HepG2 (cell line): ENCODE data around the gene ABCG8. TPM values are rescaled to one million over a fixed set of nuclear protein-coding genes. Genes with fewer than 3 reads are reported as not detected.

Experiments
- BORCS8-MEF2B ChIP-seq: sonication (generic); formaldehyde crosslinking; IDR thresholded peaks from 2 replicates; pipeline ENCODE4 v1.8.0; 2022; ENCODE audit warnings: mild to moderate bottlenecking, missing genetic modification reagents
- CAMTA2 ChIP-seq: sonication (generic); formaldehyde crosslinking; IDR thresholded peaks from 2 replicates; pipeline ENCODE4 v1.4.0; 2020; ENCODE audit warnings: mild to moderate bottlenecking, missing genetic modification reagents, borderline replicate concordance
- FOXC1 ChIP-seq: sonication (generic); formaldehyde crosslinking; IDR thresholded peaks from 2 replicates; pipeline ENCODE4 v1.8.0; 2022; ENCODE audit warnings: mild to moderate bottlenecking, missing genetic modification reagents, borderline replicate concordance
- GABPB1 ChIP-seq: IDR thresholded peaks from 2 replicates; pipeline ENCODE4 v1.6.1; 2016; ENCODE audit warnings: mild to moderate bottlenecking, missing genetic modification reagents, moderate library complexity, missing compliant biosample characterization
- HCFC1 ChIP-seq: fragments of 150-350 bp; IDR thresholded peaks from 2 replicates; pipeline ENCODE4 v1.6.1; 2014; ENCODE audit warnings: low read depth, low read length
- HMG20A ChIP-seq: IDR thresholded peaks from 2 replicates; pipeline ENCODE4 v1.6.1; 2016; ENCODE audit warnings: borderline replicate concordance
- JUNB ChIP-seq: sonication (generic); formaldehyde crosslinking; IDR thresholded peaks from 2 replicates; pipeline ENCODE4 v1.8.0; 2022; ENCODE audit warnings: missing genetic modification reagents, mild to moderate bottlenecking, borderline replicate concordance
- ZNF335 ChIP-seq: sonication (generic); formaldehyde crosslinking; IDR thresholded peaks from 2 replicates; pipeline ENCODE4 v1.4.0; 2020; ENCODE audit warnings: missing genetic modification reagents
- ZNF589 ChIP-seq: sonication (generic); formaldehyde crosslinking; conservative IDR thresholded peaks from 2 replicates; pipeline ENCODE4 v1.8.0; 2022; ENCODE audit warnings: mild to moderate bottlenecking, moderate library complexity, missing genetic modification reagents
- ZNF616 ChIP-seq: sonication (generic); formaldehyde crosslinking; IDR thresholded peaks from 2 replicates; pipeline ENCODE4 v1.5.0; 2020; ENCODE audit warnings: low read depth, mild to moderate bottlenecking, missing genetic modification reagents
- ZNF768 ChIP-seq: sonication (generic); formaldehyde crosslinking; IDR thresholded peaks from 2 replicates; pipeline ENCODE4 v1.4.0; 2020; ENCODE audit warnings: missing genetic modification reagents
- polyA plus RNA-seq, 8 experiments: library from polyadenylated mRNA; depleted of rRNA in 3 of 8; stranded (reverse) in 7 of 8; unstranded in 1 of 8; fragments of >200 nt; fragmentation: Illumina TruSeq in 4 of 8; extraction: Trizol in 4 of 8; gene quantifications; 2 replicates each; pipeline versions ENCODE4 v1.2.1 to v1.2.3, GENCODE V29; 2011 to 2016; ENCODE audit warnings: low read depth in 4 of 8, missing spikeins in 1 of 8, mixed read lengths in 1 of 8; ENCODE audit not compliant: insufficient read depth in 1 of 8
- total RNA-seq, 5 experiments: library from RNA; depleted of rRNA; stranded (reverse); fragments of >200 nt; fragmentation: Illumina TruSeq; extraction: Trizol; gene quantifications; 2 replicates each; pipeline ENCODE4 v1.2.3, GENCODE V29; 2016; ENCODE audit warnings: low read depth in 1 of 5
- TF ChIP-seq, protein P1 (sequence below): sonication (generic); formaldehyde crosslinking; IDR thresholded peaks from 2 replicates; pipeline ENCODE4 v1.4.0; 2020; ENCODE audit warnings: low read depth, mild to moderate bottlenecking, missing genetic modification reagents
- TF ChIP-seq, protein P2 (sequence below): sonication (generic); formaldehyde crosslinking; IDR thresholded peaks from 2 replicates; pipeline ENCODE4 v1.4.0; 2020; ENCODE audit warnings: mild to moderate bottlenecking, missing genetic modification reagents
- TF ChIP-seq, protein P3 (sequence below): IDR thresholded peaks from 2 replicates; pipeline ENCODE4 v1.6.1; 2012; ENCODE audit warnings: inconsistent platforms
- TF ChIP-seq, protein P4 (sequence below): sonication (generic); formaldehyde crosslinking; IDR thresholded peaks from 2 replicates; pipeline ENCODE4 v1.4.0; 2020; ENCODE audit warnings: missing genetic modification reagents
- TF ChIP-seq, protein P5 (sequence below): sonication (generic); formaldehyde crosslinking; IDR thresholded peaks from 2 replicates; pipeline ENCODE4 v1.4.0; 2020; ENCODE audit warnings: missing genetic modification reagents
- TF ChIP-seq, protein P6 (sequence below): sonication (generic); formaldehyde crosslinking; IDR thresholded peaks from 2 replicates; pipeline ENCODE4 v1.8.0; 2022; ENCODE audit warnings: mild to moderate bottlenecking, missing genetic modification reagents, moderate library complexity

The ABCG8 gene
- total and polyA plus RNA-seq, 2 of the 13 experiments (the other 11 are each of a cell fraction or from before 2014, with no cell fraction given): 8.1 to 8.8 TPM

DNA sequence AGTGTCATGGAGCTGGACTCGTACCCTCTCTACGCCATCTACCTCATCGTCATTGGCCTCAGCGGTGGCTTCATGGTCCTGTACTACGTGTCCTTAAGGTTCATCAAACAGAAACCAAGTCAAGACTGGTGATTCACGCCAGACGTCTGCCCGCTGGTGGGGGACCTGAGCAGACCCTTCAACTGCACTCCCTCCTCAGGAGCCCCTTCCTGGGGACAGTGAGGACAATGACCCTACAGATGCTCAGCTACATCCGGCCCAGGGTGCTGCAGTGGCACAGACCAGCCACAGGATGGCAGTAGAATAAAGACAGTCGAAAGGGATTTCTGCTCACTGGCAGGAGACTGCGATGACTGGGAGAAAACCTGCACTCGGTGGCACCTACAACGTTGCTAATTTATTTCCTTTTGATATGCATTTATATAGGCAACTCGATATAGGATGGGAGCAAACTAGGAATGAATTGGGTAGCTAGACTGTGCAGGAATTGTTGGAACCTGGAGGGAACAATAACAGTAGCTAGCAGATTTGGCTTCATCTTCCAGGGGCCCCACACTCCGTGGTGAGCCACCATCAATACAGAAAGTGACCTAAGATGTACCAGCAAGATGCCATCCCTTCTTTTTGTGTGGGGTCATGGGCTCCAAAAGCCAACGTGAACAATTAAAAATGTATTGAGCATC lies 39.2 kb downstream of the ABCG8 start (continued):
- TF ChIP-seq, protein P1, sequence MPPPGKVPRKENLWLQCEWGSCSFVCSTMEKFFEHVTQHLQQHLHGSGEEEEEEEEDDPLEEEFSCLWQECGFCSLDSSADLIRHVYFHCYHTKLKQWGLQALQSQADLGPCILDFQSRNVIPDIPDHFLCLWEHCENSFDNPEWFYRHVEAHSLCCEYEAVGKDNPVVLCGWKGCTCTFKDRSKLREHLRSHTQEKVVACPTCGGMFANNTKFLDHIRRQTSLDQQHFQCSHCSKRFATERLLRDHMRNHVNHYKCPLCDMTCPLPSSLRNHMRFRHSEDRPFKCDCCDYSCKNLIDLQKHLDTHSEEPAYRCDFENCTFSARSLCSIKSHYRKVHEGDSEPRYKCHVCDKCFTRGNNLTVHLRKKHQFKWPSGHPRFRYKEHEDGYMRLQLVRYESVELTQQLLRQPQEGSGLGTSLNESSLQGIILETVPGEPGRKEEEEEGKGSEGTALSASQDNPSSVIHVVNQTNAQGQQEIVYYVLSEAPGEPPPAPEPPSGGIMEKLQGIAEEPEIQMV (CRISPR knock-in tag): peak; percentile 61; the same call in 1 of the 2 replicates
- TF ChIP-seq, protein P2, sequence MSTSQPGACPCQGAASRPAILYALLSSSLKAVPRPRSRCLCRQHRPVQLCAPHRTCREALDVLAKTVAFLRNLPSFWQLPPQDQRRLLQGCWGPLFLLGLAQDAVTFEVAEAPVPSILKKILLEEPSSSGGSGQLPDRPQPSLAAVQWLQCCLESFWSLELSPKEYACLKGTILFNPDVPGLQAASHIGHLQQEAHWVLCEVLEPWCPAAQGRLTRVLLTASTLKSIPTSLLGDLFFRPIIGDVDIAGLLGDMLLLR (CRISPR knock-in tag): no peak; the same call in 1 of the 2 replicates
- TF ChIP-seq ZNF589: no peak
- TF ChIP-seq JUNB: no peak
- TF ChIP-seq BORCS8-MEF2B (CRISPR knock-in tag): peak; percentile 75; the same call in 1 of the 2 replicates
- no peak for TF ChIP-seq ZNF616 (CRISPR knock-in tag)
- TF ChIP-seq HCFC1: no peak
- no peak; the same call in 1 of the 2 replicates for TF ChIP-seq FOXC1 (CRISPR knock-in tag)
- TF ChIP-seq ZNF768 (CRISPR knock-in tag): no peak
- TF ChIP-seq, protein P3, sequence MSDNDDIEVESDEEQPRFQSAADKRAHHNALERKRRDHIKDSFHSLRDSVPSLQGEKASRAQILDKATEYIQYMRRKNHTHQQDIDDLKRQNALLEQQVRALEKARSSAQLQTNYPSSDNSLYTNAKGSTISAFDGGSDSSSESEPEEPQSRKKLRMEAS: no peak; the same call in 1 of the 2 replicates
- TF ChIP-seq GABPB1: peak; percentile 61
- TF ChIP-seq, protein P4, sequence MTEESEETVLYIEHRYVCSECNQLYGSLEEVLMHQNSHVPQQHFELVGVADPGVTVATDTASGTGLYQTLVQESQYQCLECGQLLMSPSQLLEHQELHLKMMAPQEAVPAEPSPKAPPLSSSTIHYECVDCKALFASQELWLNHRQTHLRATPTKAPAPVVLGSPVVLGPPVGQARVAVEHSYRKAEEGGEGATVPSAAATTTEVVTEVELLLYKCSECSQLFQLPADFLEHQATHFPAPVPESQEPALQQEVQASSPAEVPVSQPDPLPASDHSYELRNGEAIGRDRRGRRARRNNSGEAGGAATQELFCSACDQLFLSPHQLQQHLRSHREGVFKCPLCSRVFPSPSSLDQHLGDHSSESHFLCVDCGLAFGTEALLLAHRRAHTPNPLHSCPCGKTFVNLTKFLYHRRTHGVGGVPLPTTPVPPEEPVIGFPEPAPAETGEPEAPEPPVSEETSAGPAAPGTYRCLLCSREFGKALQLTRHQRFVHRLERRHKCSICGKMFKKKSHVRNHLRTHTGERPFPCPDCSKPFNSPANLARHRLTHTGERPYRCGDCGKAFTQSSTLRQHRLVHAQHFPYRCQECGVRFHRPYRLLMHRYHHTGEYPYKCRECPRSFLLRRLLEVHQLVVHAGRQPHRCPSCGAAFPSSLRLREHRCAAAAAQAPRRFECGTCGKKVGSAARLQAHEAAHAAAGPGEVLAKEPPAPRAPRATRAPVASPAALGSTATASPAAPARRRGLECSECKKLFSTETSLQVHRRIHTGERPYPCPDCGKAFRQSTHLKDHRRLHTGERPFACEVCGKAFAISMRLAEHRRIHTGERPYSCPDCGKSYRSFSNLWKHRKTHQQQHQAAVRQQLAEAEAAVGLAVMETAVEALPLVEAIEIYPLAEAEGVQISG: peak; percentile 48; the same call in 1 of the 2 replicates
- TF ChIP-seq, protein P5, sequence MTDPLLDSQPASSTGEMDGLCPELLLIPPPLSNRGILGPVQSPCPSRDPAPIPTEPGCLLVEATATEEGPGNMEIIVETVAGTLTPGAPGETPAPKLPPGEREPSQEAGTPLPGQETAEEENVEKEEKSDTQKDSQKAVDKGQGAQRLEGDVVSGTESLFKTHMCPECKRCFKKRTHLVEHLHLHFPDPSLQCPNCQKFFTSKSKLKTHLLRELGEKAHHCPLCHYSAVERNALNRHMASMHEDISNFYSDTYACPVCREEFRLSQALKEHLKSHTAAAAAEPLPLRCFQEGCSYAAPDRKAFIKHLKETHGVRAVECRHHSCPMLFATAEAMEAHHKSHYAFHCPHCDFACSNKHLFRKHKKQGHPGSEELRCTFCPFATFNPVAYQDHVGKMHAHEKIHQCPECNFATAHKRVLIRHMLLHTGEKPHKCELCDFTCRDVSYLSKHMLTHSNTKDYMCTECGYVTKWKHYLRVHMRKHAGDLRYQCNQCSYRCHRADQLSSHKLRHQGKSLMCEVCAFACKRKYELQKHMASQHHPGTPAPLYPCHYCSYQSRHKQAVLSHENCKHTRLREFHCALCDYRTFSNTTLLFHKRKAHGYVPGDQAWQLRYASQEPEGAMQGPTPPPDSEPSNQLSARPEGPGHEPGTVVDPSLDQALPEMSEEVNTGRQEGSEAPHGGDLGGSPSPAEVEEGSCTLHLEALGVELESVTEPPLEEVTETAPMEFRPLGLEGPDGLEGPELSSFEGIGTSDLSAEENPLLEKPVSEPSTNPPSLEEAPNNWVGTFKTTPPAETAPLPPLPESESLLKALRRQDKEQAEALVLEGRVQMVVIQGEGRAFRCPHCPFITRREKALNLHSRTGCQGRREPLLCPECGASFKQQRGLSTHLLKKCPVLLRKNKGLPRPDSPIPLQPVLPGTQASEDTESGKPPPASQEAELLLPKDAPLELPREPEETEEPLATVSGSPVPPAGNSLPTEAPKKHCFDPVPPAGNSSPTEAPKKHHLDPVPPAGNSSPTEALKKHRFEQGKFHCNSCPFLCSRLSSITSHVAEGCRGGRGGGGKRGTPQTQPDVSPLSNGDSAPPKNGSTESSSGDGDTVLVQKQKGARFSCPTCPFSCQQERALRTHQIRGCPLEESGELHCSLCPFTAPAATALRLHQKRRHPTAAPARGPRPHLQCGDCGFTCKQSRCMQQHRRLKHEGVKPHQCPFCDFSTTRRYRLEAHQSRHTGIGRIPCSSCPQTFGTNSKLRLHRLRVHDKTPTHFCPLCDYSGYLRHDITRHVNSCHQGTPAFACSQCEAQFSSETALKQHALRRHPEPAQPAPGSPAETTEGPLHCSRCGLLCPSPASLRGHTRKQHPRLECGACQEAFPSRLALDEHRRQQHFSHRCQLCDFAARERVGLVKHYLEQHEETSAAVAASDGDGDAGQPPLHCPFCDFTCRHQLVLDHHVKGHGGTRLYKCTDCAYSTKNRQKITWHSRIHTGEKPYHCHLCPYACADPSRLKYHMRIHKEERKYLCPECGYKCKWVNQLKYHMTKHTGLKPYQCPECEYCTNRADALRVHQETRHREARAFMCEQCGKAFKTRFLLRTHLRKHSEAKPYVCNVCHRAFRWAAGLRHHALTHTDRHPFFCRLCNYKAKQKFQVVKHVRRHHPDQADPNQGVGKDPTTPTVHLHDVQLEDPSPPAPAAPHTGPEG (CRISPR knock-in tag): no peak
- TF ChIP-seq ZNF335 (CRISPR knock-in tag): no peak
- TF ChIP-seq, protein P6, sequence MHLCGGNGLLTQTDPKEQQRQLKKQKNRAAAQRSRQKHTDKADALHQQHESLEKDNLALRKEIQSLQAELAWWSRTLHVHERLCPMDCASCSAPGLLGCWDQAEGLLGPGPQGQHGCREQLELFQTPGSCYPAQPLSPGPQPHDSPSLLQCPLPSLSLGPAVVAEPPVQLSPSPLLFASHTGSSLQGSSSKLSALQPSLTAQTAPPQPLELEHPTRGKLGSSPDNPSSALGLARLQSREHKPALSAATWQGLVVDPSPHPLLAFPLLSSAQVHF: no peak
- TF ChIP-seq CAMTA2 (CRISPR knock-in tag): peak; percentile 32; the same call in 1 of the 2 replicates
- no peak for TF ChIP-seq HMG20A (CRISPR knock-in tag)
